Ishikawa (cell line): ENCODE data around the gene DAGLA.

Experiments used
- CEBPB ChIP-seq: IDR thresholded peaks from 2 replicates; pipeline ENCODE4 v1.6.1; 2012
- CREB1 ChIP-seq: IDR thresholded peaks from 2 replicates; pipeline ENCODE4 v1.6.1; 2012; ENCODE audit warnings: low read depth
- EGR1 ChIP-seq: IDR thresholded peaks from 2 replicates; pipeline ENCODE4 v1.6.1; 2012
- TCF12 ChIP-seq: IDR thresholded peaks from 2 replicates; pipeline ENCODE4 v1.6.1; 2012; ENCODE audit warnings: low read depth

DNA sequence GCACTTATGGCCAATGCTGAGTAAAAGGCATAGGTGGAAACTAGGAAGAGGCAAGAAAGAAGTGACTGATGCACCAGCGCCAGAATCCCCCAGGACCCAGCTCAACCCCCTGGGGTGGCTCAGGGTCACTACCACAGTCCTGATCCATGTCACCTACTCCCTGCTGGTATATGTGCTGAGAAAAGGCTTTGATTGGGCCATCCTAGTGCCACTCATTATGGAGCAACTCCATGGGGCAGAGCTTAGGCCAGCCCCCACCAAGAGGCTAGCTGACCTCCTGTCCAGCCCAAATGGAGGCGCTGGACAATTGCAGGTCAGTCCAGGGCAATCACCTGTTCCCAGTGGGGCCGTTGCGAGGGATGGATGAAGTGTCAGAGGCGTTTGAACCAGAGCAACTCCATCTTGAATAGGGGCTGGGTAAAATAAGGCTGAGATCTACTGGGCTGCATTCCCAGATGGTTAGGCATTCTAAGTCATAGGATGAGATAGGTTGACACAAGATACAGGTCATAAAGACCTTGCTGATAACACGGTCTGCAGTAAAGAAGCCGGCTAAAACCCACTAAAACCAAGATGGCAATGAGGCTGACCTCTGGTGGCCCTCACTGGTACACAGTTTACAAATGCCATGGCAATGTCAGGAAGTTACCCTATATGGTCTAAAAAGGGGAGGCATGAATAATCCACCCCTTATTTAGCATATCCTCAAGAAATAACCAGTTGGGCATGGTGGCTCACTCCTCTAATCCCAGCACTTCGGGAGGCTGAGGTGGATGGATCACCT lies 20.6 kb upstream of the DAGLA start:
- TF ChIP-seq TCF12 (no peak), EGR1 (no peak), CREB1 (no peak), CEBPB (no peak)
